ENCODE measurements around the gene PKN1. TPM values are rescaled to one million over a fixed set of nuclear protein-coding genes. Genes with fewer than 3 reads are reported as not detected.
"Not testable (repeated sequence)": the region's sequence is repeated elsewhere in the genome, so short reads cannot be mapped to it uniquely, and the experiment has no call there.

Gene PKN1
- total and polyA plus RNA-seq, 2 experiments from 2014 or later, result 86.8 to 201 TPM

DNA sequence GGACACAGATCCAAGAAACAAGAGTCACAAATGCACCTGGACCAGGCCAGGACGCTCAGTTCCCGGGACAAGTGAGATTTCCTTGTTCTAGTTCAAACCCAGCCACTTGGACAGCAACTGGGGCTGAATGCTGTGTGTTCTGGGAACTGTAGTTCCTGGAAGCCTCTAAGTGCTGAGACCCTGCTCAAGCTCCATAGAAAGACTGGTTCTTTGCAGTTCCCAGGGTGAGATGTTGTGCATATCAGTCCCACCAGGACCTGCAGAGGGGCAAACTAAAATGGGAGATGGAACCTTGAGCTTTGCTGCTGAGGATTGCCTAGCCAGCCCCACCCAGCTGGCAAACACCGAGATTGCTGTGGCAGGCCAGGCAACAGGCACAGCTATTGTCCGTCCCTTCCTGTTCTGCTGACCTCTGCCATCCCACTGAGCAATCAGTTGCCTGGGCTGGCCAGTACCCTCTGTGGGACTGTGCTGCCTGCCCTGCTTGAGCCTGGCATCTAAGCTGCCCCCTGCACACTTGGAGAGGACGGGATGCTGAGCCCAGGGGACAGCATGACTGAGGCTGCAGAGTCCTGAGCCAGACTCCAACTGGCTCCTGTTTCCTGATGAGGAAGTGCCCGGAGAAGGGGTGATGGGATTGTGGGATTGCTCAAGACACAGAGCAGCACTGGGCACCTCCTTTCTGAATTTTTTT is 64.3 kb downstream of the PKN1 start (continued):
- TF ChIP-seq, protein P1, sequence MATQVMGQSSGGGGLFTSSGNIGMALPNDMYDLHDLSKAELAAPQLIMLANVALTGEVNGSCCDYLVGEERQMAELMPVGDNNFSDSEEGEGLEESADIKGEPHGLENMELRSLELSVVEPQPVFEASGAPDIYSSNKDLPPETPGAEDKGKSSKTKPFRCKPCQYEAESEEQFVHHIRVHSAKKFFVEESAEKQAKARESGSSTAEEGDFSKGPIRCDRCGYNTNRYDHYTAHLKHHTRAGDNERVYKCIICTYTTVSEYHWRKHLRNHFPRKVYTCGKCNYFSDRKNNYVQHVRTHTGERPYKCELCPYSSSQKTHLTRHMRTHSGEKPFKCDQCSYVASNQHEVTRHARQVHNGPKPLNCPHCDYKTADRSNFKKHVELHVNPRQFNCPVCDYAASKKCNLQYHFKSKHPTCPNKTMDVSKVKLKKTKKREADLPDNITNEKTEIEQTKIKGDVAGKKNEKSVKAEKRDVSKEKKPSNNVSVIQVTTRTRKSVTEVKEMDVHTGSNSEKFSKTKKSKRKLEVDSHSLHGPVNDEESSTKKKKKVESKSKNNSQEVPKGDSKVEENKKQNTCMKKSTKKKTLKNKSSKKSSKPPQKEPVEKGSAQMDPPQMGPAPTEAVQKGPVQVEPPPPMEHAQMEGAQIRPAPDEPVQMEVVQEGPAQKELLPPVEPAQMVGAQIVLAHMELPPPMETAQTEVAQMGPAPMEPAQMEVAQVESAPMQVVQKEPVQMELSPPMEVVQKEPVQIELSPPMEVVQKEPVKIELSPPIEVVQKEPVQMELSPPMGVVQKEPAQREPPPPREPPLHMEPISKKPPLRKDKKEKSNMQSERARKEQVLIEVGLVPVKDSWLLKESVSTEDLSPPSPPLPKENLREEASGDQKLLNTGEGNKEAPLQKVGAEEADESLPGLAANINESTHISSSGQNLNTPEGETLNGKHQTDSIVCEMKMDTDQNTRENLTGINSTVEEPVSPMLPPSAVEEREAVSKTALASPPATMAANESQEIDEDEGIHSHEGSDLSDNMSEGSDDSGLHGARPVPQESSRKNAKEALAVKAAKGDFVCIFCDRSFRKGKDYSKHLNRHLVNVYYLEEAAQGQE (IDR thresholded peaks at IDR 0.05; ENCODE audit: unreplicated experiment), result no peak
- TF ChIP-seq NANOG (IDR thresholded peaks at IDR 0.05; ENCODE audit: borderline replicate concordance), result no peak

- no peaks in the 10 kb centered on the region for H3K36me3 ChIP-seq (ENCODE audit: insufficient read depth)
- no peaks in the 10 kb centered on the region for H3K27me3 ChIP-seq (ENCODE audit: insufficient read depth)
- H3K79me2 ChIP-seq (replicated peaks; ENCODE audit: insufficient read depth), result no peaks in the 10 kb centered on the region
- H3K9me2 ChIP-seq (ENCODE audit: insufficient read depth), result no peaks in the 10 kb centered on the region
- Mint-ChIP-seq H3K4me3 (no peak overlapping the region), H3K36me3 (ENCODE audit: low read depth) (no peaks in the 10 kb centered on the region), H3K27me3 (ENCODE audit: insufficient read depth, low read depth, poor library complexity) (peaks cover 10% of the 10 kb centered on the region), H3K9me3 (no peaks in the 10 kb centered on the region), H3K27ac (no peak overlapping the region), H3K4me1 (peaks cover 11% of the 10 kb centered on the region)
- H3F3A ChIP-seq (replicated peaks; ENCODE audit: low read depth), result 0 out of 2 replicates have a peak, but pooled peaks cover 3% of the 10 kb centered on the region
- ATAC-seq (no peak), DNase-seq (ENCODE audit: low spot score) (no peak)
- no peak overlapping the region for H2AFZ ChIP-seq
- H3K4me2 ChIP-seq, result no peak overlapping the region
- TF ChIP-seq ETS1 (IDR thresholded peaks at IDR 0.05), result no peak
- peaks cover 7% of the 10 kb centered on the region; the same call in 1 of the 2 replicates for H3K4me1 ChIP-seq (ENCODE audit: insufficient read depth)
- H3K27ac ChIP-seq (ENCODE audit: low read depth), result no peak overlapping the region
- H4K20me1 ChIP-seq (replicated peaks; ENCODE audit: insufficient read depth), result no peaks in the 10 kb centered on the region
- no peak overlapping the region for H3K4me3 ChIP-seq
Observed at GRCh38 chr19:14502334-14503092, 69.4 kb downstream of the PKN1 start.

DNA sequence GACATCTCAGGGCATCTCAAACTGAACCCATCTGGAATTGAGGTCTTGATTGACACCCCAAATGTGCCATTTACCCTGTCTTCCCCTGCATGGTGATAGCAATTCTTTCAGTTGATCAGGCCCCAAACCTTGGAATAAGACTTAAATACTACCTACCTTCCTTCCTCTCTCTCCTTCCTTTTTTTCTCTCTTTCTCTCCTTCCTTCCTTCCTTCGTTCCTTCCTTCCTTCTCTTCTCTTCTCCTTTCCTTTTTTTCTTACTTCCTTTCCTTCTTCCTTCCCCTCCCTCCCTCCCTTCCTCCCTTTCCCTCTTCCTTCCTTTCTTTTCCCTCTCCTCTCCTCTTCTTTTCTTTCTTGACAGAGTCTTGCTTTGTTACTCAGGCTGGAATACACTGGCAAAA is 70.2 kb downstream of the PKN1 start:
- no peak overlapping the region for H3K4me3 Mint-ChIP-seq
- Histone ChIP-seq H3K4me1 (ENCODE audit: insufficient read depth) (peaks cover 7% of the 10 kb centered on the region; the same call in 1 of the 2 replicates), H3K9me2 (ENCODE audit: insufficient read depth) (no peaks in the 10 kb centered on the region), H3K4me2 (no peak overlapping the region), H2AFZ (no peak overlapping the region), H3F3A (replicated peaks; ENCODE audit: low read depth) (0 out of 2 replicates have a peak, but pooled peaks cover 3% of the 10 kb centered on the region), H4K20me1 (replicated peaks; ENCODE audit: insufficient read depth) (no peaks in the 10 kb centered on the region), H3K36me3 (ENCODE audit: insufficient read depth) (no peaks in the 10 kb centered on the region), H3K27me3 (ENCODE audit: insufficient read depth) (no peaks in the 10 kb centered on the region), H3K79me2 (replicated peaks; ENCODE audit: insufficient read depth) (no peaks in the 10 kb centered on the region), H3K27ac (ENCODE audit: low read depth) (no peak overlapping the region), H3K4me3 (no peak overlapping the region)
- no peak for TF ChIP-seq NANOG (IDR thresholded peaks at IDR 0.05; ENCODE audit: borderline replicate concordance)
- TF ChIP-seq ETS1 (IDR thresholded peaks at IDR 0.05), result no peak
- TF ChIP-seq JUNB (IDR thresholded peaks at IDR 0.05; ENCODE audit: unreplicated experiment), result no peak
- TF ChIP-seq CREB1 (CRISPR knock-in tag; IDR thresholded peaks at IDR 0.05; ENCODE audit: low read depth), result no peak
- TF ChIP-seq, protein P2, sequence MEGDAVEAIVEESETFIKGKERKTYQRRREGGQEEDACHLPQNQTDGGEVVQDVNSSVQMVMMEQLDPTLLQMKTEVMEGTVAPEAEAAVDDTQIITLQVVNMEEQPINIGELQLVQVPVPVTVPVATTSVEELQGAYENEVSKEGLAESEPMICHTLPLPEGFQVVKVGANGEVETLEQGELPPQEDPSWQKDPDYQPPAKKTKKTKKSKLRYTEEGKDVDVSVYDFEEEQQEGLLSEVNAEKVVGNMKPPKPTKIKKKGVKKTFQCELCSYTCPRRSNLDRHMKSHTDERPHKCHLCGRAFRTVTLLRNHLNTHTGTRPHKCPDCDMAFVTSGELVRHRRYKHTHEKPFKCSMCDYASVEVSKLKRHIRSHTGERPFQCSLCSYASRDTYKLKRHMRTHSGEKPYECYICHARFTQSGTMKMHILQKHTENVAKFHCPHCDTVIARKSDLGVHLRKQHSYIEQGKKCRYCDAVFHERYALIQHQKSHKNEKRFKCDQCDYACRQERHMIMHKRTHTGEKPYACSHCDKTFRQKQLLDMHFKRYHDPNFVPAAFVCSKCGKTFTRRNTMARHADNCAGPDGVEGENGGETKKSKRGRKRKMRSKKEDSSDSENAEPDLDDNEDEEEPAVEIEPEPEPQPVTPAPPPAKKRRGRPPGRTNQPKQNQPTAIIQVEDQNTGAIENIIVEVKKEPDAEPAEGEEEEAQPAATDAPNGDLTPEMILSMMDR (conservative IDR thresholded peaks at IDR 0.05; ENCODE audit: low read depth in 2 of 2), result no peak
- TF ChIP-seq EZH2phosphoT487 (IDR thresholded peaks at IDR 0.05; ENCODE audit: unreplicated experiment), result no peak
- peaks cover 11% of the 10 kb centered on the region for H3K4me1 Mint-ChIP-seq
- no peak overlapping the region for H3K27ac Mint-ChIP-seq
- H3K9me3 Mint-ChIP-seq, result no peaks in the 10 kb centered on the region
- ATAC-seq (no peak), DNase-seq (ENCODE audit: low spot score) (no peak)
- H3K27me3 Mint-ChIP-seq (ENCODE audit: insufficient read depth, low read depth, poor library complexity), result peaks cover 14% of the 10 kb centered on the region
- H3K36me3 Mint-ChIP-seq (ENCODE audit: low read depth), result no peaks in the 10 kb centered on the region

GRCh38 chr19:14504575-14504974 is 71.5 kb downstream of the PKN1 start:
- H4K20me1 ChIP-seq (replicated peaks; ENCODE audit: insufficient read depth); H3K9me3 Mint-ChIP-seq; H3K4me3 Mint-ChIP-seq; H3K9me2 ChIP-seq (ENCODE audit: insufficient read depth); H3K79me2 ChIP-seq (replicated peaks; ENCODE audit: insufficient read depth); H3K27me3 ChIP-seq (ENCODE audit: insufficient read depth); H3K27ac ChIP-seq (ENCODE audit: low read depth); H3K36me3 ChIP-seq (ENCODE audit: insufficient read depth); DNase-seq (ENCODE audit: low spot score); H3K27ac Mint-ChIP-seq; H3K36me3 Mint-ChIP-seq (ENCODE audit: low read depth); H2AFZ ChIP-seq; H3K4me2 ChIP-seq; H3F3A ChIP-seq (replicated peaks; ENCODE audit: low read depth); H3K4me3 ChIP-seq; ATAC-seq; H3K4me1 ChIP-seq (ENCODE audit: insufficient read depth): not testable (repeated sequence)
- Mint-ChIP-seq H3K4me1 (peaks cover 11% of the 10 kb centered on the region), H3K27me3 (ENCODE audit: insufficient read depth, low read depth, poor library complexity) (peaks cover 14% of the 10 kb centered on the region)
